Nephron (organoid): Measurements from ENCODE around the gene GPSM1.

Experiments used
- H3K27ac Mint-ChIP-seq, 3 experiments: 2 replicates each; pipeline ENCODE4 v1.8.0; 2020; ENCODE audit warnings: mixed read lengths in 3 of 3, mild to moderate bottlenecking in 2 of 3, moderate library complexity in 1 of 3
- H3K27me3 Mint-ChIP-seq: 2 replicates; pipeline ENCODE4 v1.8.0; 2021; ENCODE audit warnings: low read depth, mild to moderate bottlenecking, moderate library complexity, mixed read lengths
- H3K36me3 Mint-ChIP-seq: 2 replicates; pipeline ENCODE4 v1.8.0; 2020; ENCODE audit warnings: low read depth, mixed read lengths
- H3K4me1 Mint-ChIP-seq: 2 replicates; pipeline ENCODE4 v1.8.0; 2020; ENCODE audit warnings: mixed read lengths
- H3K4me3 Mint-ChIP-seq, 3 experiments: 2 replicates each; pipeline ENCODE4 v1.8.0; 2020; ENCODE audit warnings: mild to moderate bottlenecking in 3 of 3, mixed read lengths in 3 of 3, moderate library complexity in 2 of 3
- H3K9me3 Mint-ChIP-seq: 2 replicates; pipeline ENCODE4 v1.8.0; 2020; ENCODE audit warnings: mixed read lengths
- CTCF ChIP-seq, 3 experiments: fragments of 200-600 bp; sonication (generic); IDR thresholded peaks; one replicate each; pipeline ENCODE4 v1.5.0; 2021; ENCODE audit warnings: antibody characterized with exemption in 3 of 3; ENCODE audit not compliant: unreplicated experiment in 3 of 3

Gene GPSM1

DNA sequence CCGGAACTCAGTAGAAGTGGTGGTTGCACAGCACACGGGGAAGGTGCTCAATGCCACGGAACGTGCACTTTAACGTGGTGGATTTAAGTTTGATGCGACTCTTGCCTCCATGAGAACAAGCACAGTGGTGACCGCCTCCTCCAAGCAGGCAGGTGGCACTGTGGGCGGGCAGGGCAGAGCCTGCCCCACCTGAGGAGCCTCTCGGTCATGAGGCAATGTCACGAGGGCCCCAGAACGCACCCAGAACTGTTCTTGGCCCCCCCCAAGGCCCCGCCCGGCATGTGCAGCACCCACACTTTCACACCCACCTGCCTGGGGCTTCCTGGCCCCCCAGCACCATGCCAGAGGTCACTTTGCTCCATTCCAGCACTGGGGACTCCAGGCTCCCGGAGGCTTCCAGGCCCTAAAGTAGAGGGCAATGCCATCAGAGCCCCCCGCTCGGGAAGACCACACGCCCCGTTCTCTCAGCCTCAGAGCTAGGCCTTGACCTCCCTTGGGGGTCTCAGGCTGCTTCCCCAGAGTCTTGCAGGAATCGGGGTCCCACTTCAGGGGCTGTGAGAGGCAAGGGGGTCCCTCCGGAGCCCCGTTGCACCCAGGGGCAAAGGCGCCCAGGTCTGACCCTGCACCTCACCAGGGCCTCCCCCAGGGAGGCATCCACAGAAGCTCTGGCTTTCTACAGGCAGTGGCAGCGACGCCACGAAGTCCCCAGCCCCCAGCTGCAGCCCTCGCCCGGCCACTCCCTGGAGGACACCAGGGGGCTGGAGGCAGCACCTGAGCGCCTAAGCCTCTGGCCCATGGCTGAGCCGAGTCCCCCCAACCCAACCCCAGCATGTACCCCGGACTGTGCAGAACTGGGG is 37.5 kb upstream of the GPSM1 start:
- TF ChIP-seq CTCF (IDR thresholded peaks at IDR 0.05; ENCODE audit: unreplicated experiment in 3 of 3) = no peak
- Mint-ChIP-seq H3K9me3 (no peaks in the 10 kb centered on the region), H3K27me3 (peaks cover 17% of the 10 kb centered on the region), H3K27ac (no peak overlapping the region), H3K4me1 (no peaks in the 10 kb centered on the region), H3K4me3 (no peak overlapping the region), H3K36me3 (peaks cover 5% of the 10 kb centered on the region)

DNA sequence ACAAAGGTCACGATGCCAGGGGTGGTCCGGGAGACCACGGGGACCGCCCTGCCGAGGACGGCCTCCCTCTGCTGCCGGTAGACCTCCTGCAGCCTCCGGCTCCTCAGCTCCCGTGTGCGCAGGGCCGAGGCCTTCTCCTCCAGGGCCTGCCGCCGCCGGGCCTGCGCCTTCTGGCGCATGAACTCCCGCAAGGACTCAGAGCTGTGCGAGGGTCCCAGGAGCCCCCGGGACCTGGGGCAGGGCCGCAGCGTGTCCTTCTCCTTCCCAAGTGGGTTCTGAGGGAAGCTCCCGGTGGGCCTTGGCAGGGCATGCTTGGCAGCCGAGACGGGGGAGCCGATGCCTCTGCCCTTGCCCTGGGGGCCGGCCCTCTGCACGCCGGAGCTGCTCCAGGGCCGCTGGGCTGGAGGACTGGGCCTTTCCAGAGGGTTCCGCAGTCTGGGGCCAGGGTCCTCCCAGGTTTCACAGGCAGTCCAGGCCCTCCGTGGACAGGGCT is 36.8 kb upstream of the GPSM1 start:
- Mint-ChIP-seq H3K4me1 (no peaks in the 10 kb centered on the region), H3K9me3 (no peaks in the 10 kb centered on the region), H3K27ac (no peak overlapping the region), H3K36me3 (peaks cover 5% of the 10 kb centered on the region), H3K27me3 (peaks cover 21% of the 10 kb centered on the region), H3K4me3 (no peak overlapping the region)
- TF ChIP-seq CTCF (IDR thresholded peaks at IDR 0.05; ENCODE audit: unreplicated experiment in 3 of 3) = no peak

- Mint-ChIP-seq H3K9me3 (no peaks in the 10 kb centered on the region), H3K4me1 (no peaks in the 10 kb centered on the region), H3K36me3 (peaks cover 5% of the 10 kb centered on the region), H3K27ac (no peak overlapping the region), H3K4me3 (no peak overlapping the region), H3K27me3 (peaks cover 25% of the 10 kb centered on the region)
- no peak for TF ChIP-seq CTCF (IDR thresholded peaks at IDR 0.05; ENCODE audit: unreplicated experiment in 3 of 3)
Observed at GRCh38 chr9:136291306-136292025, 35.9 kb upstream of the GPSM1 start.

DNA sequence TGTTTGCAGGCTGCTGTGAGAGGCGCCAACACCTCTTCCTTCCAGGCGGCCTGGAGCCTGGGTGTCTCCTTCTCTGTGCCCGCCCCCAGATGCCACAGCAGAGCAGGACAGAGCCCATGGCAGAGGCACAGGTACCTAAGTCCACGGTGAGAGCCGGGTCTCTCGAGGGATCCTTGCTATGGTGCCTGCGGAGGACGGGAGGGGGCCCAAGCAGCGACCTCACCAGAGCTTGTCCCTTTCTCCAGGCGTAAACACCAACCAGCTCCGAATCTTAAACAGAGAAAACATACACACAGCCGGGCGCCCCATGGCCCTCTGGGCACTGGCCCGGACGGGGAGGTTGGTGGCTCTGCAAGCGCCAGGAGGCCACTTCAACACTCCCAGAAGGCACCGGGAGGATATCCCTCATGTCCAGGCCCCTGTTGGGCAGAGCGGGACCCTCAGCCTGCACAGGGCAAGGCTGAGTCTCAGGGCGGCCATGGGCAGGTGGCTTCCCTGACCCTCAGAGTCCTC is 35.3 kb upstream of the GPSM1 start:
- TF ChIP-seq CTCF (IDR thresholded peaks at IDR 0.05; ENCODE audit: unreplicated experiment in 3 of 3) = no peak
- Mint-ChIP-seq H3K36me3 (no peaks in the 10 kb centered on the region), H3K4me3 (no peak overlapping the region), H3K27me3 (peaks cover 20% of the 10 kb centered on the region), H3K27ac (no peak overlapping the region), H3K9me3 (no peaks in the 10 kb centered on the region), H3K4me1 (no peaks in the 10 kb centered on the region)

DNA sequence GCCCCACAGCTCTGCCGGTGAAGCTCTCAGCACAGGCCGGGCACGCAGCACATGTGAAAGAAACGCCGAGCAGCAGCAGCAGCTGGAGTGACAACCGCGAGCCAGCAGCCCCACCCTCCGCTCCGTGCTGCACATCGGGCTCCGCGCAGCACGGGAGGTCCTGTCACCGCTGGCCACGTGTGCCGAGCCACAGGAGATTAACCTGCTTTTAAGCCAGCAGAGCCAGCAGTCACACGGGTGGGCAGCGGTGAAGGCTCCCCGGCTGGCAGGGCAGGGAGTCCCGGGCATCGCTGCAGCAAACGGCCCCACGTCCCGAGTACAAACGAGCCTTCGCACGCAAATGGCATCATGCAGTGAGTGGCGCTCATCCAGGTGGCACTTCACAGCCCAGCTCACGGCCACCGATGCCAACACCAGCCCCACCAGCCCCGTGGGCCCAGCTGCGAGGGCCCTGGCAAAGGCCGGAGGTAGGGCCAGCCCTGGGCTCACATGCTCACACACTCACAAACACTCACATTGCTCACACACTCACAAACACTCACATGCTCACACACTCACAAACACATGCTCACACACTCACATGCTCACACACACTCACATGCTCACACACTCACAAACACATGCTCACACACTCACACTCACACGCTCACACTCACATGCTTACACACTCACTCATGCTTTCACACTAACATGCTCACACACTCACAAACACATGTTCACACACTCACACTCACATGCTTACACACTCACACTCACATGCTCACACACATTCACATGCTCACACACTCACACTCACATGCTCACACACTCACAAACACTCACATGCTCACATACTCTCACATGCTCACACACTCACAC is 34.5 kb upstream of the GPSM1 start:
- Mint-ChIP-seq H3K27me3 (peaks cover 14% of the 10 kb centered on the region), H3K4me3 (no peak overlapping the region), H3K4me1 (no peaks in the 10 kb centered on the region), H3K36me3 (no peaks in the 10 kb centered on the region), H3K9me3 (no peaks in the 10 kb centered on the region), H3K27ac (no peak overlapping the region)
- no peak for TF ChIP-seq CTCF (IDR thresholded peaks at IDR 0.05; ENCODE audit: unreplicated experiment in 3 of 3)
